Hematopoietic multipotent progenitor cell treated with erythropoietin and hydrocortisone succinate and interleukin-3 and kit ligand, for 17 days (in vitro differentiated cells): ENCODE measurements around the gene VPS35L.

Source experiments
- DNase-seq: peaks from one replicate; pipeline ENCODE4 v3.0.0-alpha.2; 2015; ENCODE audit warnings: low spot score

The VPS35L gene

GRCh38 chr16:19555186-19555937 is at the start of gene VPS35L:
TSS of gene VPS35L (plus strand) at chr16:19555703. CDS start at chr16:19555730, 27 bp downstream.
- DNase-seq: peak; percentile 96

- DNase-seq: no peak
These were observed 48.5 kb upstream of the VPS35L start for GRCh38 chr16:19506965-19507364.

- DNase-seq: no peak
These were observed 47.6 kb upstream of the VPS35L start for GRCh38 chr16:19507867-19508266.

- no peak for DNase-seq
These were observed 43.2 kb upstream of the VPS35L start for GRCh38 chr16:19512297-19512696.

- DNase-seq: no peak
These were observed 42.0 kb upstream of the VPS35L start for GRCh38 chr16:19513377-19514053.

- no peak for DNase-seq
These were observed 39.7 kb upstream of the VPS35L start for GRCh38 chr16:19515757-19516156.

- peak; percentile 83 for DNase-seq
These were observed 37.9 kb upstream of the VPS35L start for GRCh38 chr16:19517424-19518089.

GRCh38 chr16:19518388-19518787 is 37.1 kb upstream of the VPS35L start:
- peak; percentile 56 for DNase-seq

GRCh38 chr16:19520861-19521331 is 34.6 kb upstream of the VPS35L start:
- peak; percentile 92 for DNase-seq

- DNase-seq: peak; percentile 95
These were observed 33.8 kb upstream of the VPS35L start, which contains the start of gene GDE1 for GRCh38 chr16:19521471-19522396. TSS of gene GDE1 (minus strand) at chr16:19522098. CDS start at chr16:19521964, 134 bp downstream.

GRCh38 chr16:19522397-19522732 is 33.1 kb upstream of the VPS35L start:
- no peak for DNase-seq

GRCh38 chr16:19522760-19523159 is 32.7 kb upstream of the VPS35L start:
- no peak for DNase-seq

- DNase-seq: no peak
These were observed 32.3 kb upstream of the VPS35L start for GRCh38 chr16:19523184-19523558.

GRCh38 chr16:19523559-19524355 is 31.7 kb upstream of the VPS35L start, which contains the start of gene CCP110:
TSS of gene CCP110 (plus strand) at chr16:19523942. CDS start at chr16:19527882, 3,940 bp downstream.
- peak; percentile 93 for DNase-seq

- no peak for DNase-seq
These were observed 31.2 kb upstream of the VPS35L start for GRCh38 chr16:19524356-19524615.

- DNase-seq: peak; percentile 33
These were observed 30.7 kb upstream of the VPS35L start for GRCh38 chr16:19524616-19525384.

GRCh38 chr16:19525385-19525723 is 30.1 kb upstream of the VPS35L start:
- no peak for DNase-seq

GRCh38 chr16:19527161-19527560 is 28.3 kb upstream of the VPS35L start:
- DNase-seq: no peak

- DNase-seq: no peak
These were observed 26.8 kb upstream of the VPS35L start for GRCh38 chr16:19528666-19529065.

- no peak for DNase-seq
These were observed 22.9 kb upstream of the VPS35L start for GRCh38 chr16:19532601-19533000.
